ENCODE data around the gene TEPSIN.

- TF ChIP-seq CTCF (optimal IDR thresholded peaks at IDR 0.05 in 1 of 3, IDR thresholded peaks at IDR 0.05 in 1 of 3, conservative IDR thresholded peaks at IDR 0.05 in 1 of 3; ENCODE audit: extremely low read depth in 1 of 3, insufficient read depth in 2 of 3, low read length in 3 of 3) (no peak), EZH2 (IDR thresholded peaks at IDR 0.05; ENCODE audit: low read length) (no peak)
Observed at GRCh38 chr17:81282876-81283275, 44.0 kb upstream of the TEPSIN start.
